SK-N-MC (cell line): ENCODE measurements around the gene PLEKHH3.

ENCODE experiments used
- EZH2 ChIP-seq: fragments of 200-600 bp; sonication (generic); IDR thresholded peaks from one replicate; pipeline ENCODE4 v1.6.1; 2017; ENCODE audit warnings: antibody characterized with exemption
- POLR2AphosphoS5 ChIP-seq: IDR thresholded peaks from 2 replicates; pipeline ENCODE4 v1.6.1; 2012; ENCODE audit warnings: mild to moderate bottlenecking, low read depth, low read length, borderline replicate concordance

GRCh38 chr17:42617956-42618431, 58.8 kb downstream of the PLEKHH3 start:
- no peak for TF ChIP-seq EZH2
- TF ChIP-seq POLR2AphosphoS5, result no peak
